Suprapubic skin (tissue), 4 donors: ENCODE data around the gene UGT1A7. TPM values are rescaled to one million over a fixed set of nuclear protein-coding genes. Genes with fewer than 3 reads are reported as not detected.

Source experiments
- DNase-seq, 2 donors: peaks; one replicate each; pipeline ENCODE4 v3.0.0-alpha.2; 2019; ENCODE audit warnings: low spot score in 2 of 2
- H3K27ac ChIP-seq: fragments of 200-600 bp; sonication (generic); one replicate; pipeline ENCODE4 v1.5.1; 2019
- H3K27me3 ChIP-seq: fragments of 200-600 bp; sonication (generic); one replicate; pipeline ENCODE4 v1.5.1; 2019
- H3K36me3 ChIP-seq: fragments of 200-600 bp; sonication (generic); one replicate; pipeline ENCODE4 v1.5.1; 2019
- H3K4me1 ChIP-seq: fragments of 200-600 bp; sonication (generic); one replicate; pipeline ENCODE4 v1.5.1; 2019
- H3K4me3 ChIP-seq: fragments of 200-600 bp; sonication (generic); one replicate; pipeline ENCODE4 v1.5.1; 2019; ENCODE audit warnings: mild to moderate bottlenecking
- H3K9me3 ChIP-seq: fragments of 200-600 bp; sonication (generic); one replicate; pipeline ENCODE4 v1.5.1; 2019
- CTCF ChIP-seq, 2 donors: fragments of 200-600 bp in 1 of 2; fragments of 450-650 bp in 1 of 2; sonication (generic) in 1 of 2; IDR thresholded peaks; one replicate each; pipeline ENCODE4 v1.5.1; 2016 to 2019; ENCODE audit warnings: antibody characterized with exemption in 2 of 2, mild to moderate bottlenecking in 1 of 2, moderate library complexity in 1 of 2
- EP300 ChIP-seq: sonication (generic); formaldehyde crosslinking; IDR thresholded peaks from one replicate; pipeline ENCODE4 v1.6.1; 2017; ENCODE audit warnings: antibody characterized with exemption
- POLR2A ChIP-seq, 2 donors: fragments of 450-650 bp; IDR thresholded peaks; one replicate each; pipeline ENCODE4 v1.6.1; 2017; ENCODE audit warnings: antibody characterized with exemption in 2 of 2, mild to moderate bottlenecking in 2 of 2, moderate library complexity in 2 of 2
- POLR2AphosphoS5 ChIP-seq, 3 donors: sonication (generic); formaldehyde crosslinking; IDR thresholded peaks; one replicate each; pipeline ENCODE4 v1.6.1; 2017; ENCODE audit warnings: antibody characterized with exemption in 3 of 3
- WGBS: methylation state at CpG from one replicate; pipeline ENCODE4 v1.1.5; 2018; 5-methylcytosine and 5-hydroxymethylcytosine counted together
- total RNA-seq, 4 donors: library from RNA; depleted of rRNA; stranded (reverse); fragments of >200 nt; gene quantifications; one replicate each; pipeline ENCODE4 v1.1.0, GENCODE V29; 2016

Gene UGT1A7
- total RNA-seq, 4 donors from 2014 or later = 1.3 to 8.0 (median 2.2) TPM

- Histone ChIP-seq H3K9me3 (no peaks in the 10 kb centered on the region), H3K27me3 (no peaks in the 10 kb centered on the region), H3K36me3 (no peaks in the 10 kb centered on the region), H3K4me1 (no peaks in the 10 kb centered on the region), H3K27ac (no peak overlapping the region), H3K4me3 (no peak overlapping the region)
- no peak for TF ChIP-seq CTCF (IDR thresholded peaks at IDR 0.05)
- TF ChIP-seq POLR2AphosphoS5 (IDR thresholded peaks at IDR 0.05) = no peak
- no peak for TF ChIP-seq EP300
- TF ChIP-seq POLR2A (IDR thresholded peaks at IDR 0.05) = no peak
- 78% methylated on average over 7 of the region's 7 CpGs for WGBS
- no peak for DNase-seq
Observed at GRCh38 chr2:233756429-233757081, 74.9 kb downstream of the UGT1A7 start.

- TF ChIP-seq POLR2AphosphoS5 (IDR thresholded peaks at IDR 0.05) = no peak
- Histone ChIP-seq H3K4me1 (no peaks in the 10 kb centered on the region), H3K4me3 (no peak overlapping the region), H3K36me3 (no peaks in the 10 kb centered on the region), H3K9me3 (no peaks in the 10 kb centered on the region), H3K27me3 (no peaks in the 10 kb centered on the region), H3K27ac (no peak overlapping the region)
- DNase-seq = no peak
Observed at GRCh38 chr2:233758141-233758540, 76.4 kb downstream of the UGT1A7 start.

- Histone ChIP-seq H3K27me3 (no peaks in the 10 kb centered on the region), H3K4me3 (no peak overlapping the region), H3K4me1 (no peaks in the 10 kb centered on the region), H3K36me3 (no peaks in the 10 kb centered on the region), H3K27ac (no peak overlapping the region), H3K9me3 (no peaks in the 10 kb centered on the region)
- DNase-seq = no peak
- TF ChIP-seq EP300 (no peak), POLR2AphosphoS5 (IDR thresholded peaks at IDR 0.05) (no peak), CTCF (IDR thresholded peaks at IDR 0.05) (no peak), POLR2A (IDR thresholded peaks at IDR 0.05) (no peak)
- WGBS = 95% methylated on average over 2 of the region's 2 CpGs
Observed at GRCh38 chr2:233758849-233759248, 77.1 kb downstream of the UGT1A7 start.

GRCh38 chr2:233760043-233760442 is 78.3 kb downstream of the UGT1A7 start, which contains the start of gene UGT1A1:
Gene UGT1A1, plus strand, starts transcription at chr2:233760270. Its CDS starts 18 bp downstream, at chr2:233760288.
- Histone ChIP-seq H3K36me3 (no peaks in the 10 kb centered on the region), H3K27me3 (no peaks in the 10 kb centered on the region), H3K27ac (no peak within 1 kb of the TSS), H3K4me1 (no peaks in the 10 kb centered on the region), H3K9me3 (no peaks in the 10 kb centered on the region), H3K4me3 (no peak within 1 kb of the TSS)
- TF ChIP-seq CTCF (IDR thresholded peaks at IDR 0.05) (no peak), EP300 (no peak), POLR2A (IDR thresholded peaks at IDR 0.05) (no peak), POLR2AphosphoS5 (IDR thresholded peaks at IDR 0.05) (no peak)
- WGBS = 90% methylated on average over 6 of the region's 6 CpGs
- DNase-seq = no peak

GRCh38 chr2:233761040-233761769 is 79.5 kb downstream of the UGT1A7 start:
- H3K27me3 ChIP-seq = no peaks in the 10 kb centered on the region
- TF ChIP-seq POLR2A (IDR thresholded peaks at IDR 0.05) (no peak), POLR2AphosphoS5 (IDR thresholded peaks at IDR 0.05) (no peak), EP300 (no peak), CTCF (IDR thresholded peaks at IDR 0.05) (no peak)
- H3K27ac ChIP-seq = no peak overlapping the region
- H3K36me3 ChIP-seq = no peaks in the 10 kb centered on the region
- no peaks in the 10 kb centered on the region for H3K9me3 ChIP-seq
- no peak for DNase-seq
- 74% methylated on average over 4 of the region's 4 CpGs for WGBS
- no peaks in the 10 kb centered on the region for H3K4me1 ChIP-seq
- no peak overlapping the region for H3K4me3 ChIP-seq
